GM12891 (cell line): Measurements from ENCODE around the gene GPR142.

Experiments used
- PAX5 ChIP-seq: IDR thresholded peaks from 2 replicates; pipeline ENCODE4 v1.6.1; 2011; ENCODE audit warnings: low read length, moderate library complexity, mild to moderate bottlenecking; ENCODE audit not compliant: insufficient read depth, severe bottlenecking
- POLR2A ChIP-seq: IDR thresholded peaks from 2 replicates; pipeline ENCODE4 v1.6.1; 2011; ENCODE audit warnings: low read depth, low read length, control low read depth
- POLR2AphosphoS5 ChIP-seq: IDR thresholded peaks from 2 replicates; pipeline ENCODE4 v1.6.1; 2011; ENCODE audit warnings: low read depth, low read length, control low read depth
- POU2F2 ChIP-seq: IDR thresholded peaks from 2 replicates; pipeline ENCODE4 v1.6.1; 2011; ENCODE audit warnings: low read depth, mild to moderate bottlenecking, control low read depth, low read length, moderate library complexity
- SPI1 ChIP-seq: IDR thresholded peaks from 2 replicates; pipeline ENCODE4 v1.6.1; 2011; ENCODE audit warnings: low read depth, low read length, control low read depth
- TAF1 ChIP-seq: IDR thresholded peaks from 2 replicates; pipeline ENCODE4 v1.6.1; 2011; ENCODE audit warnings: low read depth, low read length, control low read depth

- no peak for TF ChIP-seq POLR2A
- TF ChIP-seq POLR2AphosphoS5 = no peak
- TF ChIP-seq TAF1 = no peak
- TF ChIP-seq PAX5 = no peak
- no peak for TF ChIP-seq SPI1
- no peak for TF ChIP-seq POU2F2
Observed at GRCh38 chr17:74403512-74404137, 36.3 kb downstream of the GPR142 start.
